Middle frontal gyrus (tissue), 1 donor: ENCODE results near the gene PEX16.

Experiments used
- DNase-seq: peaks from one replicate; pipeline ENCODE4 v3.0.0-alpha.2; 2015; ENCODE audit warnings: low spot score; ENCODE audit errors: extremely low spot score

The PEX16 gene

GRCh38 chr11:45879803-45880686 is 37.6 kb downstream of the PEX16 start:
- DNase-seq, result no peak

- no peak for DNase-seq
Measured at GRCh38 chr11:45877845-45878244, 39.8 kb downstream of the PEX16 start.

GRCh38 chr11:45877221-45877620 is 40.5 kb downstream of the PEX16 start:
- DNase-seq, result no peak

GRCh38 chr11:45876401-45876800 is 41.3 kb downstream of the PEX16 start:
- DNase-seq, result no peak

GRCh38 chr11:45872651-45873356 is 44.9 kb downstream of the PEX16 start:
- DNase-seq, result peak; percentile 40

GRCh38 chr11:45871638-45872037 is 46.0 kb downstream of the PEX16 start:
- DNase-seq, result no peak

GRCh38 chr11:45870706-45871105 is 47.0 kb downstream of the PEX16 start:
- DNase-seq, result no peak

- no peak for DNase-seq
Measured at GRCh38 chr11:45869551-45869950, 48.1 kb downstream of the PEX16 start.

- no peak for DNase-seq
Measured at GRCh38 chr11:45864041-45864440, 53.6 kb downstream of the PEX16 start.

GRCh38 chr11:45860764-45861510 is 56.7 kb downstream of the PEX16 start:
- DNase-seq, result no peak

- no peak for DNase-seq
Measured at GRCh38 chr11:45860348-45860747, 57.3 kb downstream of the PEX16 start.
